SKM-1 (cell line): ENCODE measurements around the gene ADAMTS16.
"Not testable (repeated sequence)": the region's sequence is repeated elsewhere in the genome, so short reads cannot be mapped to it uniquely, and the experiment has no call there.

Experiments used
- DNase-seq: peaks from one replicate; lab custom pipeline; 2025; ENCODE audit not compliant: unreplicated experiment; lab: John Stamatoyannopoulos, UW

ADAMTS16 gene

GRCh38 chr5:5139777-5140478 is at the start of gene ADAMTS16:
Gene ADAMTS16, plus strand, starts transcription at chr5:5140330. Its CDS starts 138 bp downstream, at chr5:5140468.
- DNase-seq, result no peak

- DNase-seq, result no peak
Observed at GRCh38 chr5:5092149-5092548, 48.0 kb upstream of the ADAMTS16 start.

- no peak for DNase-seq
Observed at GRCh38 chr5:5100635-5101034, 39.5 kb upstream of the ADAMTS16 start.

GRCh38 chr5:5101676-5102075 is 38.5 kb upstream of the ADAMTS16 start:
- DNase-seq, result no peak

GRCh38 chr5:5103245-5103644 is 36.9 kb upstream of the ADAMTS16 start:
- DNase-seq, result no peak

GRCh38 chr5:5104550-5104949 is 35.6 kb upstream of the ADAMTS16 start:
- no peak for DNase-seq

GRCh38 chr5:5105531-5105930 is 34.6 kb upstream of the ADAMTS16 start:
- no peak for DNase-seq

- DNase-seq, result no peak
Observed at GRCh38 chr5:5116956-5117355, 23.2 kb upstream of the ADAMTS16 start.

- DNase-seq, result no peak
Observed at GRCh38 chr5:5122776-5123175, 17.4 kb upstream of the ADAMTS16 start.

- no peak for DNase-seq
Observed at GRCh38 chr5:5124231-5124630, 15.9 kb upstream of the ADAMTS16 start.

- no peak for DNase-seq
Observed at GRCh38 chr5:5126444-5126843, 13.7 kb upstream of the ADAMTS16 start.

GRCh38 chr5:5128766-5129165 is 11.4 kb upstream of the ADAMTS16 start:
- DNase-seq, result no peak

- DNase-seq, result no peak
Observed at GRCh38 chr5:5132234-5132633, 7.9 kb upstream of the ADAMTS16 start.

GRCh38 chr5:5132693-5133295 is 7.3 kb upstream of the ADAMTS16 start:
- DNase-seq, result no peak

- no peak for DNase-seq
Observed at GRCh38 chr5:5134107-5134506, 6.0 kb upstream of the ADAMTS16 start.

- DNase-seq, result no peak
Observed at GRCh38 chr5:5135957-5136676, 4.0 kb upstream of the ADAMTS16 start.

GRCh38 chr5:5137851-5138250 is 2.3 kb upstream of the ADAMTS16 start:
- DNase-seq, result not testable (repeated sequence)

GRCh38 chr5:5139336-5139776 is 774 bp upstream of the ADAMTS16 start:
- DNase-seq, result no peak

GRCh38 chr5:5140479-5141338 is 579 bp downstream of the ADAMTS16 start:
- DNase-seq, result no peak

GRCh38 chr5:5141339-5141599 is 1.1 kb downstream of the ADAMTS16 start:
- DNase-seq, result no peak
